SK-N-SH (cell line): ENCODE results near the gene COBLL1. TPM values are rescaled to one million over a fixed set of nuclear protein-coding genes. Genes with fewer than 3 reads are reported as not detected.

ENCODE experiments used
- CTCF ChIA-PET: fragments of 300-600, 350-600 bp; formaldehyde crosslinking; extraction: SDS; loops from one replicate; lab custom pipeline; 2021; lab: Yijun Ruan, JAX
- POLR2A ChIA-PET: fragments of 350-600 bp; sonication (Branson Sonifier 250); formaldehyde crosslinking; extraction: SDS; loops from one replicate; lab custom pipeline; 2020; ENCODE audit warnings: antibody characterized with exemption, inconsistent platforms; lab: Yijun Ruan, JAX
- DNase-seq: peaks from one replicate; pipeline ENCODE4 v3.0.0; 2012
- H2AFZ ChIP-seq: fragments of 200-600 bp; sonication (generic); 2 replicates; pipeline ENCODE4 v1.8.1; 2016; ENCODE audit warnings: antibody characterized with exemption, mild to moderate bottlenecking, low read depth
- H3F3A ChIP-seq: fragments of 200-600 bp; sonication (generic); replicated peaks from 2 replicates; pipeline ENCODE3; 2016; ENCODE audit warnings: antibody characterized with exemption, mild to moderate bottlenecking; ENCODE audit not compliant: insufficient read depth
- H3K27ac ChIP-seq, 2 experiments: fragments of 200-500 bp in 1 of 2; fragments of 200-600 bp in 1 of 2; sonication (Bioruptor generic) in 1 of 2; sonication (generic), shearing (Covaris generic) in 1 of 2; 2 replicates each; pipeline versions ENCODE4 v1.5.1 to v1.6.1; 2014 to 2016; ENCODE audit warnings: low read depth in 2 of 2, inconsistent platforms in 1 of 2, low read length in 1 of 2, mild to moderate bottlenecking in 1 of 2, mixed read lengths in 1 of 2
- H3K27me3 ChIP-seq: fragments of 200-600 bp; sonication (generic), shearing (Covaris generic); 2 replicates; pipeline ENCODE4 v1.6.1; 2016; ENCODE audit warnings: mixed run types; ENCODE audit not compliant: insufficient read depth
- H3K36me3 ChIP-seq, 2 experiments: fragments of 200-500 bp in 1 of 2; fragments of 200-600 bp in 1 of 2; sonication (Bioruptor generic) in 1 of 2; sonication (generic) in 1 of 2; replicated peaks in 1 of 2; 2 replicates each; pipeline versions ENCODE3 to v1.5.1; 2014 to 2016; ENCODE audit warnings: low read length in 1 of 2, mild to moderate bottlenecking in 1 of 2; ENCODE audit not compliant: insufficient read depth in 2 of 2, control insufficient read depth in 1 of 2
- H3K4me1 ChIP-seq, 2 experiments: fragments of 200-500 bp in 1 of 2; fragments of 200-600 bp in 1 of 2; sonication (Bioruptor generic) in 1 of 2; sonication (generic), shearing (Covaris generic) in 1 of 2; 2 replicates each; pipeline versions ENCODE4 v1.5.1 to v1.6.1; 2014 to 2016; ENCODE audit warnings: low read depth in 1 of 2, low read length in 1 of 2, mixed run types in 1 of 2; ENCODE audit not compliant: insufficient read depth in 2 of 2, control insufficient read depth in 1 of 2
- H3K4me2 ChIP-seq: fragments of 200-600 bp; sonication (generic), shearing (Covaris generic); 2 replicates; pipeline ENCODE4 v1.6.1; 2017; ENCODE audit warnings: mixed run types
- H3K4me3 ChIP-seq, 2 experiments: fragments of 200-500 bp in 1 of 2; fragments of 200-600 bp in 1 of 2; sonication (Bioruptor generic) in 1 of 2; sonication (generic), shearing (Covaris generic) in 1 of 2; 2 replicates each; pipeline versions ENCODE4 v1.5.1 to v1.8.1; 2014 to 2016; ENCODE audit warnings: low read depth in 2 of 2, inconsistent platforms in 1 of 2, low read length in 1 of 2, mild to moderate bottlenecking in 1 of 2, mixed read lengths in 1 of 2, moderate library complexity in 1 of 2
- H3K79me2 ChIP-seq: fragments of 200-600 bp; sonication (generic); 2 replicates; pipeline ENCODE4 v1.8.1; 2017; ENCODE audit warnings: mild to moderate bottlenecking; ENCODE audit not compliant: insufficient read depth
- H3K9ac ChIP-seq: fragments of 200-600 bp; sonication (generic); 2 replicates; pipeline ENCODE4 v1.6.1; 2017; ENCODE audit warnings: mixed run types
- H3K9me2 ChIP-seq: fragments of 200-600 bp; sonication (generic); 2 replicates; pipeline ENCODE4 v1.6.1; 2017; ENCODE audit warnings: mixed run types
- H3K9me3 ChIP-seq: fragments of 200-600 bp; sonication (generic); 2 replicates; pipeline ENCODE4 v1.6.1; 2017; ENCODE audit warnings: mixed run types, mild to moderate bottlenecking, moderate library complexity
- H4K20me1 ChIP-seq: fragments of 200-600 bp; sonication (generic); 2 replicates; pipeline ENCODE4 v1.6.1; 2017; ENCODE audit warnings: mild to moderate bottlenecking, mixed run types; ENCODE audit not compliant: insufficient read depth
- FOSL2 ChIP-seq: IDR thresholded peaks from 2 replicates; pipeline ENCODE4 v1.4.0; 2012; ENCODE audit warnings: low read depth, mild to moderate bottlenecking, moderate library complexity, borderline replicate concordance
- FOXJ3 ChIP-seq: sonication (generic); formaldehyde crosslinking; IDR thresholded peaks from 2 replicates; pipeline ENCODE4 v1.5.1; 2020; ENCODE audit warnings: mild to moderate bottlenecking, missing genetic modification reagents
- MXI1 ChIP-seq: IDR thresholded peaks from 2 replicates; pipeline ENCODE4 v1.6.1; 2012; ENCODE audit warnings: mild to moderate bottlenecking, low read depth, low read length, improper control_type of control experiment
- SIN3A ChIP-seq: IDR thresholded peaks from 2 replicates; pipeline ENCODE4 v1.6.1; 2012; ENCODE audit warnings: low read depth, mild to moderate bottlenecking, low read length, moderate library complexity, borderline replicate concordance
- TAF1 ChIP-seq: IDR thresholded peaks from 2 replicates; pipeline ENCODE4 v1.6.1; 2012; ENCODE audit warnings: low read depth, mild to moderate bottlenecking, low read length, moderate library complexity, borderline replicate concordance
- polyA plus RNA-seq, 3 experiments: library from polyadenylated mRNA; depleted of rRNA; stranded (reverse); fragments of >200 nt; gene quantifications; 2 replicates each; pipeline ENCODE4 v1.2.3, GENCODE V29; 2012
- TF ChIP-seq, protein P1 (sequence below): IDR thresholded peaks from 2 replicates; pipeline ENCODE4 v1.6.1; 2012; ENCODE audit warnings: mild to moderate bottlenecking, low read depth, low read length, moderate library complexity
- TF ChIP-seq, protein P2 (sequence below): fragments of 150-350 bp; IDR thresholded peaks from 2 replicates; pipeline ENCODE4 v1.6.1; 2016; ENCODE audit warnings: mild to moderate bottlenecking, low read depth, low read length
- TF ChIP-seq, protein P3 (sequence below): IDR thresholded peaks from 2 replicates; pipeline ENCODE4 v1.4.0; 2012; ENCODE audit warnings: low read depth, borderline replicate concordance
- TF ChIP-seq, protein P4 (sequence below): fragments of 200-600 bp; sonication (generic); IDR thresholded peaks from 2 replicates; pipeline ENCODE4 v1.6.1; 2017; ENCODE audit warnings: antibody characterized with exemption, mild to moderate bottlenecking, moderate library complexity

Gene COBLL1
- polyA plus RNA-seq, 1 of the 3 experiments (the other 2 are of a cell fraction): 3.1 TPM

DNA sequence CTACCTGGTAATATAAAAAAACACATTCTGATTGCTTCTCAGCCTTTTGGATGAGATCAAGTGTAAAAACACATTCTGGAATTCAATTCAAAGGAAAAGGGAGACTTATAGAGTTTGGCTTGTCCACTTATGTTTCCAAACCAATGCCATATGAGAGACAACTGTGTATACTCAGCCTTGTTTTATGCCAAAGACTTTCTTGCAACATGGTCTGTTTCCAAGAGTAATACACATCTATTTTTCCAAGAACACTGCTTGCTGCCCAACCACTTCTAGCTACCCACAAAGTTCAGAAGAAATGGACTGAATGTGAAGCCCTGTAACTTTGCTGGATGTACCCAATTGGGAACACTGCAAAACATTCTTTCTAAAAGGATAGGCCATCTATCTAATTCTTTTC, 172.3 kb downstream of the COBLL1 start:
- POLR2A ChIA-PET: no interaction called here
- H3K27me3 ChIP-seq: no peaks in the 10 kb centered on the region
- no peaks in the 10 kb centered on the region for H4K20me1 ChIP-seq
- H3K36me3 ChIP-seq: no peaks in the 10 kb centered on the region
- no peak overlapping the region for H3K4me2 ChIP-seq
- no peak for DNase-seq
- no peaks in the 10 kb centered on the region for H3K9me2 ChIP-seq
- H3K9me3 ChIP-seq: no peaks in the 10 kb centered on the region
- H3K27ac ChIP-seq: no peak overlapping the region
- no peak overlapping the region for H3K4me3 ChIP-seq
- no peaks in the 10 kb centered on the region for H3F3A ChIP-seq
- TF ChIP-seq FOSL2: no peak
- TF ChIP-seq FOXJ3 (CRISPR knock-in tag): no peak
- TF ChIP-seq TAF1: no peak
- TF ChIP-seq, protein P1, sequence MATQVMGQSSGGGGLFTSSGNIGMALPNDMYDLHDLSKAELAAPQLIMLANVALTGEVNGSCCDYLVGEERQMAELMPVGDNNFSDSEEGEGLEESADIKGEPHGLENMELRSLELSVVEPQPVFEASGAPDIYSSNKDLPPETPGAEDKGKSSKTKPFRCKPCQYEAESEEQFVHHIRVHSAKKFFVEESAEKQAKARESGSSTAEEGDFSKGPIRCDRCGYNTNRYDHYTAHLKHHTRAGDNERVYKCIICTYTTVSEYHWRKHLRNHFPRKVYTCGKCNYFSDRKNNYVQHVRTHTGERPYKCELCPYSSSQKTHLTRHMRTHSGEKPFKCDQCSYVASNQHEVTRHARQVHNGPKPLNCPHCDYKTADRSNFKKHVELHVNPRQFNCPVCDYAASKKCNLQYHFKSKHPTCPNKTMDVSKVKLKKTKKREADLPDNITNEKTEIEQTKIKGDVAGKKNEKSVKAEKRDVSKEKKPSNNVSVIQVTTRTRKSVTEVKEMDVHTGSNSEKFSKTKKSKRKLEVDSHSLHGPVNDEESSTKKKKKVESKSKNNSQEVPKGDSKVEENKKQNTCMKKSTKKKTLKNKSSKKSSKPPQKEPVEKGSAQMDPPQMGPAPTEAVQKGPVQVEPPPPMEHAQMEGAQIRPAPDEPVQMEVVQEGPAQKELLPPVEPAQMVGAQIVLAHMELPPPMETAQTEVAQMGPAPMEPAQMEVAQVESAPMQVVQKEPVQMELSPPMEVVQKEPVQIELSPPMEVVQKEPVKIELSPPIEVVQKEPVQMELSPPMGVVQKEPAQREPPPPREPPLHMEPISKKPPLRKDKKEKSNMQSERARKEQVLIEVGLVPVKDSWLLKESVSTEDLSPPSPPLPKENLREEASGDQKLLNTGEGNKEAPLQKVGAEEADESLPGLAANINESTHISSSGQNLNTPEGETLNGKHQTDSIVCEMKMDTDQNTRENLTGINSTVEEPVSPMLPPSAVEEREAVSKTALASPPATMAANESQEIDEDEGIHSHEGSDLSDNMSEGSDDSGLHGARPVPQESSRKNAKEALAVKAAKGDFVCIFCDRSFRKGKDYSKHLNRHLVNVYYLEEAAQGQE: no peak
- TF ChIP-seq, protein P2, sequence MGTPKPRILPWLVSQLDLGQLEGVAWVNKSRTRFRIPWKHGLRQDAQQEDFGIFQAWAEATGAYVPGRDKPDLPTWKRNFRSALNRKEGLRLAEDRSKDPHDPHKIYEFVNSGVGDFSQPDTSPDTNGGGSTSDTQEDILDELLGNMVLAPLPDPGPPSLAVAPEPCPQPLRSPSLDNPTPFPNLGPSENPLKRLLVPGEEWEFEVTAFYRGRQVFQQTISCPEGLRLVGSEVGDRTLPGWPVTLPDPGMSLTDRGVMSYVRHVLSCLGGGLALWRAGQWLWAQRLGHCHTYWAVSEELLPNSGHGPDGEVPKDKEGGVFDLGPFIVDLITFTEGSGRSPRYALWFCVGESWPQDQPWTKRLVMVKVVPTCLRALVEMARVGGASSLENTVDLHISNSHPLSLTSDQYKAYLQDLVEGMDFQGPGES: no peak
- no peak for TF ChIP-seq SIN3A
- TF ChIP-seq, protein P3, sequence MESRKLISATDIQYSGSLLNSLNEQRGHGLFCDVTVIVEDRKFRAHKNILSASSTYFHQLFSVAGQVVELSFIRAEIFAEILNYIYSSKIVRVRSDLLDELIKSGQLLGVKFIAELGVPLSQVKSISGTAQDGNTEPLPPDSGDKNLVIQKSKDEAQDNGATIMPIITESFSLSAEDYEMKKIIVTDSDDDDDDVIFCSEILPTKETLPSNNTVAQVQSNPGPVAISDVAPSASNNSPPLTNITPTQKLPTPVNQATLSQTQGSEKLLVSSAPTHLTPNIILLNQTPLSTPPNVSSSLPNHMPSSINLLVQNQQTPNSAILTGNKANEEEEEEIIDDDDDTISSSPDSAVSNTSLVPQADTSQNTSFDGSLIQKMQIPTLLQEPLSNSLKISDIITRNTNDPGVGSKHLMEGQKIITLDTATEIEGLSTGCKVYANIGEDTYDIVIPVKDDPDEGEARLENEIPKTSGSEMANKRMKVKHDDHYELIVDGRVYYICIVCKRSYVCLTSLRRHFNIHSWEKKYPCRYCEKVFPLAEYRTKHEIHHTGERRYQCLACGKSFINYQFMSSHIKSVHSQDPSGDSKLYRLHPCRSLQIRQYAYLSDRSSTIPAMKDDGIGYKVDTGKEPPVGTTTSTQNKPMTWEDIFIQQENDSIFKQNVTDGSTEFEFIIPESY: no peak
- TF ChIP-seq MXI1: no peak
- TF ChIP-seq, protein P4, sequence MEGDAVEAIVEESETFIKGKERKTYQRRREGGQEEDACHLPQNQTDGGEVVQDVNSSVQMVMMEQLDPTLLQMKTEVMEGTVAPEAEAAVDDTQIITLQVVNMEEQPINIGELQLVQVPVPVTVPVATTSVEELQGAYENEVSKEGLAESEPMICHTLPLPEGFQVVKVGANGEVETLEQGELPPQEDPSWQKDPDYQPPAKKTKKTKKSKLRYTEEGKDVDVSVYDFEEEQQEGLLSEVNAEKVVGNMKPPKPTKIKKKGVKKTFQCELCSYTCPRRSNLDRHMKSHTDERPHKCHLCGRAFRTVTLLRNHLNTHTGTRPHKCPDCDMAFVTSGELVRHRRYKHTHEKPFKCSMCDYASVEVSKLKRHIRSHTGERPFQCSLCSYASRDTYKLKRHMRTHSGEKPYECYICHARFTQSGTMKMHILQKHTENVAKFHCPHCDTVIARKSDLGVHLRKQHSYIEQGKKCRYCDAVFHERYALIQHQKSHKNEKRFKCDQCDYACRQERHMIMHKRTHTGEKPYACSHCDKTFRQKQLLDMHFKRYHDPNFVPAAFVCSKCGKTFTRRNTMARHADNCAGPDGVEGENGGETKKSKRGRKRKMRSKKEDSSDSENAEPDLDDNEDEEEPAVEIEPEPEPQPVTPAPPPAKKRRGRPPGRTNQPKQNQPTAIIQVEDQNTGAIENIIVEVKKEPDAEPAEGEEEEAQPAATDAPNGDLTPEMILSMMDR: no peak
- no peak overlapping the region for H3K9ac ChIP-seq
- CTCF ChIA-PET: no interaction called here
- no peak overlapping the region for H2AFZ ChIP-seq
- no peaks in the 10 kb centered on the region; a peak in 1 of 4 replicates for H3K4me1 ChIP-seq
- H3K79me2 ChIP-seq: no peaks in the 10 kb centered on the region
